Measurements from ENCODE around the gene RFPL3. TPM values are rescaled to one million over a fixed set of nuclear protein-coding genes. Genes with fewer than 3 reads are reported as not detected.
"Not testable (repeated sequence)": the region's sequence is repeated elsewhere in the genome, so short reads cannot be mapped to it uniquely, and the experiment has no call there.

The RFPL3 gene
- total RNA-seq, 1 experiment from 2014 or later = not detected

DNA sequence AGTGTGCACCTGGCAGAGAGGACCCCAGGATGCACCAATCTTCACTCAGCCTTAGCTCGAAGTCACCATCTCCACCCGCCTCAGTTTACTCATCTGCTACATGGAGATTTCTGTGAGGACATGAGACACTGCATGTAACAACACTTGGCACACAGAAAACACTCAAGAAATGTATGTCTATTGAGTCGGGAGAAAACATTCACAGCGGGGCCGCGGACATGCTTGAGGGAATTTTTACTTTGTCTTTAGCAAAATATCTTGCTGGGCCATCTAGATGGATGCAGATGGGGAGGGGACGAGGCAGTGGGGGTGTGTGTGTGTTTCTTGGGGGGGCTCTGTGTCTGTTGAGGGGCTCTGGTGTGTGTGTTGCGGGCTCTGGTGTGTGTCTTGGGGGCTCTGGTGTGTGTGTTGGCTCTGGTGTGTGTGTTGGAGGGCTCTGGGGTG, 28.4 kb upstream of the RFPL3 start:
- DNase-seq (ENCODE audit: low spot score) = no peak

DNA sequence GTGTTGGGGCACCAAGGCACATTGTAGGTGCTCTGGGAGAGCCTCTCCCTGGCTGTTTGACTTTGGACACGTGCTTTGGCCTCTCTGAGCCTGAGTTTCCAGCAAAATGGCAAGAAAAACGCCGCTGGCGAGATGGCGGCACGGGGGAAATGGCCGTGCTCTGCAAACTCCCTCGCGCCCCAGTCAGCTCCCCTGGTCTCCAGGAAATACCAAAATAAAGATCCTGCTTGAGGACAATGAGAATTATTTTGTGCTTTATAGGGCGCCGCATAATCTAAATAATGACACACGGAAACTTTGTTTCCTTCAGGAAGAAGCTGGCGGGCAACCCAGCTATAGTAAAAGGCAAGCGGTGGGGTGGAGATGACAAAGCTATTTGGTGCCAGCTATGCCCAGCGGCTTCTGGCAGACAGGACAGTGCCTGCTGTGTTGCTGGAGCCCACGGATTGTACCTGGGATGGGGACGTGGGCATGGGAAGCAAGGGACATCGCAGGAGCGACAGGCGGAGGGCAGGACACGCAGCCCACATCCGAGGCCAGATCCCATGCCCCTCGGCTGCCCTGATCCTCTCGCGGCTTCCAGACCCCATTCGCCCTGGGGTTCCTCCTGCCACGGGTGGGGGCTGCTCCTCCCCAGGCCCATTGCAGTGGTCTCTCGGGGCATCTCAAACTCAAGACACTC, 26.3 kb upstream of the RFPL3 start:
- DNase-seq (ENCODE audit: low spot score) = no peak

DNA sequence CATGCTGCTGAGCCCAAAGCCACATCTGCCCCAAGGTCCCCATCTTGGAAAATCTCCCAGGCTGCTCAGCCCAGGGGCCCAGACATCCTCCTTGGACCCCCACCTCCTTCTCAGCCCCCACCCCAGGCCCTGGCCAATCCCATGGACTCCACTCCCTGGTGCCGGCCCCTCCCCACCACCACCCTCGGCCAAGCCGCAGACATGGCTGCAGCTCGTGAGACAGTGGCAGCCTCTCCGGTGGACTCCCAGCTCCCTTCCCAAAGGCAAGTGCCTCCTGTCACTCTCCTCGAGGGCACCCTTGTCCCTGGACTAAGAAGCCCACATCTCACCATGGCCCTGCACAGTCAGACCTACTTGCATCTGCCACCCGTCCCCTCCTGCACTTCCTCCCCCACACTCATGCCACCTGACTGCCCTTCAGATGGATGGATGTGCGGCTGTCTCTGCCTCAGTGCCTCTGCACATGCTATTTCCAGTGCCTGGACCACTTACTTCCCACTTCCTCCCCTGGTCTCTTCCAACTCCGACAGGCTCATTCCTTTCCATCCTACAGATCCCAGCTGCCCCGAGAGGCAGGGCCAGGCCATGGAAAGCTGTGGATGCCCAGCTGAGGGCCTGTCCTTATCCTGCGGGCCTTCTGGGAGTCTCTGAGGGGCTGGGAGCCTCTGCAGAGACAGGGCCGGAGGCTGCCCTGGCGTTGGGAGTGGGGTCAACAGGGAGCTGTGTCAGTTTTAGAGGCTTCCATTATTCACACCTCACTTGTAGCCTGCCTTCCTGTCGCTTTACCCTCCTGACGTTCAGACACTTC, 25.5 kb upstream of the RFPL3 start:
- DNase-seq (ENCODE audit: low spot score) = no peak

DNA sequence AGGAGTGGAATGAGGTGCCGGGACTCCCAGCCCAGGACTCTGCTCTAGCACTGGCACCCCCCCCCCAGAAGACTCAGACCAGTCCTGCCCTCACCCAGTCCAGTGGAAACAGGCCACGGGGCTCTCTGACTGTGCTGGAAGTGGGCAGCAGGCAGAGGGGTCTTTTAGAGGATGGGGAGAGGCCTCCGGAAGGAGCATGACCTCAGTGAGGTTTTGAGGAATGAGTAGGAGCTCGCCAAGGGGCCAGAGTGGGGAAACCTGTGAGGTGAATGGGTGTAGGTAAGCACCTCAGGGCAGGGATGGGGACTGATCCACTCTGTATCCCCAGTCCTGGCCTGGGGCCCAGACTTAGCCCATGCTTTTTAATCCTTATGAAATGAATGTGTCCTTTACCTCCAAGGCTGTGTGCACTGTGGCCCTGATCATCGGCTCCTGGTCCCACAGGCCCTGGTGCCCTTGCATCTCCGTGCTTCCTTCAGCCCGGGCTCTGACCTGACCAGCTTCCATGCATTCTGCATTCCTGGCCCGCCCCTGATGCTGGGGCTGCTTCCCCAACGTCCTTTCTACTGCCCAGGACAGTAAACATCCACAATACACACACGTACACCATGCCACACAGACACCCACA, 24.4 kb upstream of the RFPL3 start:
- DNase-seq (ENCODE audit: low spot score) = no peak

DNA sequence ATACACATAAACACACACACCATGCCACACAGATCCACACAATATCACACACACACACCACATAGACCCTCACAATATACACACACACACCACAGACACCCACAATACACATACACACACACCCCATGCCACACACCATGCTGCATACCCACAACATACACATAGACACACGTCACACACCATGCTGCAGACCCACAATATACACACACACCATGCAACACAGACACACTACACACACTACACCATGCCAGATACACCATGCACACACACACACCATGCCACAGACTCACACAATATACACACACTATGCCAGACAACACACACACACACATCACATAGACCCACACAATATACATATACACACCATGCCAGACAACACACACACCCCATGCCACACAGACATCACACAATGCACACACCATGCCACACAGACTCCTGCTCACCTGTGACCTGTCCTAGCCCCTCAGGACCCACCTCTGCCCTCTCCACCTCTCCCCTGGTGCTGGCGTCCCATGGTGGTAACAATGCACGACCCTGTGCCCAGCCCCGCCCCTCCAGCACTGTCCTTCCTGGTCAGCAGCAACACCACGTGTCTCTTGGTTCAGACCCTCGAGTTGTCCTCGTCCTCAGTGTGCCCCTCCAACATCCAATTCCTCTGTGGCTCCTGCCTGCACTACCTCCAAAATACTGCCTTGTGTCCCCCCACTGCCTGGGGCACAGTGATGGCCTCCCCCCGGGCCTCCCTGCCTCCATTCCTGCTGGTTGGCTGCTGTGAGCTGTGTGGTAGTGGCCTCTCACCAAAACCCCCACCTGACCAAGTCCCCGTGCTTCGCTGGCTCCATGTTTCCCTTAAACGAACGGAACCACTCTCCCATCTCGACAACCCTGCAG, 23.7 kb upstream of the RFPL3 start:
- DNase-seq (ENCODE audit: low spot score) = no peak

DNA sequence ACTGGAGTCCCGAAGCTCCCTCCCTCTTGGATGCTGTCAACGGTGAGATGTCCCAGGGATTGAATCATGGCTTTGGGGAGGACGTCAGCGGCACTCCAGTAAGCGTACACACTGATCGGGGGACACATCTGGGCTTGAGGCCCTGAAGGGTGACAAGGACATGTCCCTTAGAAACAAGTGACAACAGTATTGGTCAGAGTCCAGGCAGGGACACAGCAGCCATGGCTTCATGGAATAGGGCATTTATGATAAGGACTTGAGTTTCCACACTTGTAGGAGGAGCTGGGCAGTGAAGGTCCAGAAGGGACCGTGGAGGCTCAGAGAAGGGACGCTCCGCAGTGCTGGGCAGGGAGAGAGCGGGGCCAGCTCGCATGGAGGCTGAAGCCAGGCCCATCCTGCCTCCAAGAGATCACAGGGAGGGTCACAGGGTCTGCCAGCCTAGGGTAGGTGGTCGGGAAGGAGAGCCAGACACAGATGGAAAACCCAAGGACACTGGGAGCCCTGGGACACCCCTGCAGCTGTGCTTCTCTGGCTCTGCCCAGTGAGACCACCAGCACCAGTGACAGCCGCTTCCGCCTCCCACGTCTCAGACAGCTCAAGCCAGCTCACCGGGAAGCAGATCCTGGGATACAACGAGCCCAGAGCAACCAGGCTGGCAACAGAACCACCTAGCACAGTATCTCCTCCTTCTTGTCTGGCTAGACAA, 22.9 kb upstream of the RFPL3 start:
- DNase-seq (ENCODE audit: low spot score) = no peak

DNA sequence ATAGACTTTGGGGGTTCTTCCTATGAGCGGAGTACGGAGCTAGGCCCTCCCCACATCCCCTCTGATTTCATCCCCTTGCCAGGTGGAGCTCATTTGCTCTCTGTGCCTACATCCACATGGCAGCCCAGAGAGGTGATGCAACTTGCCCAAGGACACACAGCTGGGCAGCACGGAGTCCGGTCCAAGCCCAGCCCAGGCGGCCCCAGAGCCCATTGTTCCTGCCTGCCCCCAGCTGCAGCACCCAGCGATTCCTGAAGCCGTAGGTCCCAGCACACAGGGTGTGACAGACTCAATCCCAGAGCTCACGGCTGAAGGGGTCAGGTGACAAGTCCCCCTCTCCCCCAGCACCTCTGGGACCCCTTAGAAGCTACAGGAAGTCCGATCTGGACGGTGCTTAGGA, 22.2 kb upstream of the RFPL3 start:
- DNase-seq (ENCODE audit: low spot score) = no peak

DNA sequence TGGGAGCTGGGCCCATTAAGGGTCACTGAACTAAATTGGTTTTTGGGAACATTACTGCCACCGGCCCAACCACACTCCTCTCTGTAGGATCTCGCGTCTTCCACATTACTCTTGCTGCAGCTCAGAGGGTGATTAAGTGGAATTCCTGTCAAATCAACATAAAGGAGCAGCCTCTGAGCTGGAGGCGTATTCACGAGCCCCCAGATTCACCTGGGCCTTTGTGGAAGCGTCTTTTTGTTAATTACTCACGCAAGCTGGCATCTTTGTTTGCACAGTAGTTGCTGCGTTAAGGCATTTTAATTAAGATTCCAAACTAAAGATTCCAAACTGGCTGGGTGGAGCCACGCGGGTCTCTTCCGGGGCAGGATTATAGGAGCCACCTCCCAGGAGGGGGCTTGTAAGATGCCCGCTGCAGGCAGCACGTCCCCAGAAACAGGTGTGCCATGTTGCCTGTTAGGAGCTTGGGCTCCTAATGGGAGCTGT, 21.5 kb upstream of the RFPL3 start:
- DNase-seq (ENCODE audit: low spot score) = no peak

DNA sequence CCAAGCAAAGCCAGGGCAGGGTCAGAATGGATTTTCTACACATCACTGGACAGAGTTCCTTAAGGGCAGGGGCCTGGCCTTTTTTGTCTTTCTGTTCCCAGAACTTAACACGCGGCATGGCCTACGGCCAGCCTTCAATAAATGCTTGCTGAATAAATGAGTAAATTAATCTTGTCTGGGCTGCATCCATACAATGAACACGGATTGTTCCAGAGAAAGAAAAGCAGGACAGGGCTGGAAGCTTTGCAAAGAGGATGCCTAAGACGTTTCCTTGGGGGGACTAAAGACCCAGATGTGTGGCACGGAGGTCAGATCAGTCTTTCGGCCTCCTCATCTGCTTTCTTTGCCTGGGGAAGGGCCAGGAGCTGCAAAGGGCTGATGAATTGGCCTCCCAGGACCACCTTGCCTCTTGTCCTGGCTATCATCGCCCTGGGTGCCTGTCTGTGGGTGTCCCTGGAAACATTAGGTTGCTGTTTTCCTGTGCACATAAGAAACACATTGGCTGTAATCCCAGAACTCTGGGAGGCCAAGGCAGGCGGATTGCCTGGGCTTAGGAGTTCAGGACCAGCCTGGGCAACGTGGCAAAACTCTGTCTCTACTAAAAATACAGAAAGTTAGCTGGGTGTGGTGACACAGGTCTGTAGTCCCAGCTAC, 20.8 kb upstream of the RFPL3 start:
- no peak for DNase-seq (ENCODE audit: low spot score)

DNA sequence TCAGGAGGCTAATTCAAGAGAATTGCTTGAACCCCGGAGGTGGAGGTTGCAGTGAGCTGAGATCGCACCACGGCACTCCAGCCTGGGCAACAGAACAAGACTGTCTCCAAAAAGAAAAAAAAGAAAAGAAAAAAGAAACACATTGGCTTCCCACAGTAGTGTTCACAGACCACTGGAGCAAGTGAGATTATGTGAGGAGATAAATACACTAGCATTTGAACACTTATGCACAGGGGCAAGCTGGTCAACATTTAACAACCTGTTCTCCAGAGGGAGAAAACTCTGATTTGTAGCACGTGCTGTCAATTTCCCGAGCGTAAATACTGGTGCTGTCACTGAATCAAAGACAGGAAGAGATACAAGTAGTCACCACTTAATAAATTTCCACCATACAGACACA, 20.2 kb upstream of the RFPL3 start:
- not testable (repeated sequence) for DNase-seq (ENCODE audit: low spot score)

DNA sequence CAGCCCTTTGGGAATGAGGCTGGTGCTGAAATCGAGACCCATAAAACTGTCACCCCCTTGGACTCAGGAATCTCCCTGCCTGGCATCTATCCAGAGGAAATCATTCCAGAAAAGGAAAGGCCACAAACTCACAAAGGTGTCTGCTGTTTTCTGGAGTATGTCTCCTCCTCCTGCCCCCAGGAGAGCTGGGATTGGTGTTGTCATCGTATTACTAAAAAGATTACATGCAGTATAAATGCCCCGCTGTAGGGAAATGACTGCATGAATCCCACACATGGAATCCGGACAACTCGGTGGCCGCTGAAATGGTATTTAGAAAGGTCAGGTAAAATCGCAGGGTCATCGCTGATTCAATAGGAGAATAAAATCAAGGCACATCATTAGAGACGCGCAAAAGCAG, 18.9 kb upstream of the RFPL3 start:
- DNase-seq (ENCODE audit: low spot score) = no peak

DNA sequence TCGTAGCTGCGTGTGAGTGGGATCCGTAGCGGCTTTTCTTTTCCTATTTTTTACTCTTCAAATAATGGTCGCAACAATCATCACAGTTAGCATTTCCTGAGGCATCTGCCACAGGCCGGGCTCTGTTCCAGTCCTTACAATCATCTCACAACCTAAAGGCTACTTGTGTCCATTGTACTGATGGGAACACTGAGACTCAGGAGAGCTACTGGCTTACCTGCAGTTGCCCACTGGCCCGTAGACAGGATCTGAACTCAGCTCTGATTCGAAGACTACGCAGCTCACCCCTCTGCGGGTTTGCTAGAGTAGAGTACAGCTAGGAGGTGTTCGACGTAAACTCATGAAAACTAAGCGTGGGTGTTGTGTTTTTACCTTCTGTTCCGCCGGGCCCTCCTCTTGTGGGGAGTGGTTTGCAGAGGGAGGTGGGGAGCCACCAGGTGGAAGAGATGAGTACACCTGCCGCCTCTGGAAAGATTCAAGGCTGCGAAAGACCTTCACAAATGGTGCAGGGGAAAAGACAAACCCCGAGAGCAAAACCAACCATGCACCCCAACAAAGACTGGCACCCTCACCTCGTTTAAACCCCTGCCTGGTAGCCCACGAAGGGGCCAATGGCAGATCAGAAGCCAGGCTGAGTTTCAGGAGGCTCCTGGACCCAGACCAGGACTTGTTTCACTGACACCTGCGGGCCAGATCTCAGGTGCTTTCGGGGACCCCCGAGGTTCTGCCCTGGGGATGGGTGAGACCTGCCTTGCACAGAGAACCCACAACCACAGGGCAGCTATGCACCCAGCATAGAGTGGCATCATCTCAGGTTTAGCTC, 18.3 kb upstream of the RFPL3 start:
- no peak for DNase-seq (ENCODE audit: low spot score)

DNA sequence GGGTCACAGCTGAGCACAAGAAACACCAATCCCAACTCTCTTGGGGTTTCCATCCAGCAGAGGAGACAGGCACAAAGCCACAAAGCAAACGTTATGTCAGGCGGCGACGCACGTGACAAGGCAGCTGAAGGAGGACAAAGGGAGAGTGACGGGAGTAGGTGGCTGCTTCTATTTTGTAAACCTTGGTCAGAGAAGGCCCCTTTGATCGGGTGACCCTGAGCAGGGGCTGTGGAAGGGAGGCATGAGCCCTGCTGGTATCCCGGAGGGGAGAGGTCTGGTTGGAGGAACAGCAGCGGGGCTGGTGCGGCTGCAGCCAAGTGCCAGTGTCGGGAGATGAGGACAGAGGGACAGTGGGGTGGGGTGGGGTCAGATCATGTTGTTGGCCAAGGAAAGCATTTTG, 17.3 kb upstream of the RFPL3 start:
- no peak for DNase-seq (ENCODE audit: low spot score)

DNA sequence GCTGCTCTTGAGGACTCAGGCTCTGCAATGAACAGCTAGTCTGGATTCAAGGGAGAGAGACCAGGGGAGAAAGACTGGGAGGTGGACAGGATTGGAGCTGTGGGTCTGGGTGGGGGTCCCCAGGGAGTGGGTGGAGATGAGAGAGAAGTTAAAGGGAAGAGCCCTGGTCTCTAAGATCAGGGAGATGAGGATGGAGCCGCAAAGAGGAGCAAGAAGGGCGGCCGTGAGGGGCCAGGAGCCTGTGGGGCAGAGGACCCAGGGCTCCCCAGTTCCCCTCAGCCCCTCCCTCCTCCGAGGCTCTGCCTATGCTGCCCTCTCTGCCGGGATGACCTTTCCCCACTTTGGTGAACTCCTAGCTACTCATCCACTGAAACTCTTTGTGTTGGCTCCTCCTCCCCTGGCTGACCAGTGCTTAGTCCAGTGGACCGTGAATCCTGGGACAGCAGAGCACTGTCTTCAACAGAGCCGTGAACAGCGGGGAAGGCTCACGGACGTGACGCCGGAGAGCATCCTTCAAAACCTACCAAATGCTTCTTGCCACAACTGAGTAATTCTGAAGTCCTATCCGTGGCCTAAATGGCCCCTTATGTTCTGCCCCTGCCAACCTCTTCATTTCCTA, 16.4 kb upstream of the RFPL3 start:
- DNase-seq (ENCODE audit: low spot score) = no peak

DNA sequence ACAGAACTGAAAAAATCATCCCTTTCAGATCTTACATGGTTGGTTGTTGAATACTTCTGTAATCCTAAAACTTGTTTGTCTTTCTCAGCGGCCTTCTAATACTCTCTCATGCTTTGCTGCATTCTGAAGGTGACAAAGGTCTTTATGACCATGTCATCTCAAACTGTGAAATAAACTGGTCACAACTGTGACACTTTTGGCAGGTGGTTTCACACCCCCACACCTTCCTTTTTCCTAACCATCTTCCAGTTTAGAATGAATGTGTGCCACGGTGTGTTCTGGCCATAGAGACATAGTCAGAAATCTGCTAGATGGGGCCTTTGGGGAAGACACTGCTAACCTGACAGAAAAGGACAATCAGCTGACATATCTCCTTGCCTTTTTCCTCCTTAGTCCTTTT, 14.7 kb upstream of the RFPL3 start:
- DNase-seq (ENCODE audit: low spot score) = no peak

DNA sequence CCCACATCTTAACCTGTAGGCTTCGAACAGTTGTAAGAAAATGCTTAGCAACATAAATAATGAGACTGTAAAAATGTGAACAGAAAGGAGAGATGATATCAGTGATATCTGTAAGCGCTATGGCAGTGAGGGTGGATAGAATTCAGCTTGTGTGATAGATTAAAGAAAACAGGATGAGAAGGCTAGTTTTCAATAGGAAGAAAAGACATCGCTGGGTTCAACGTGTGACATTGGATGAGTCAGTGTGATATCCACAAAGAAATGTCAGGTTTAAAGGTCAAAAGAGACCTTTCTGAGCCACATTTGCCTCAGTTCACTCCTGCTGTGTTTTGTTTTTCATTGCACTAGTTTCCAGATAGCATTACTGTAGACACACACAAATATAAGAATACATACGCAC, 13.7 kb upstream of the RFPL3 start:
- no peak for DNase-seq (ENCODE audit: low spot score)

DNA sequence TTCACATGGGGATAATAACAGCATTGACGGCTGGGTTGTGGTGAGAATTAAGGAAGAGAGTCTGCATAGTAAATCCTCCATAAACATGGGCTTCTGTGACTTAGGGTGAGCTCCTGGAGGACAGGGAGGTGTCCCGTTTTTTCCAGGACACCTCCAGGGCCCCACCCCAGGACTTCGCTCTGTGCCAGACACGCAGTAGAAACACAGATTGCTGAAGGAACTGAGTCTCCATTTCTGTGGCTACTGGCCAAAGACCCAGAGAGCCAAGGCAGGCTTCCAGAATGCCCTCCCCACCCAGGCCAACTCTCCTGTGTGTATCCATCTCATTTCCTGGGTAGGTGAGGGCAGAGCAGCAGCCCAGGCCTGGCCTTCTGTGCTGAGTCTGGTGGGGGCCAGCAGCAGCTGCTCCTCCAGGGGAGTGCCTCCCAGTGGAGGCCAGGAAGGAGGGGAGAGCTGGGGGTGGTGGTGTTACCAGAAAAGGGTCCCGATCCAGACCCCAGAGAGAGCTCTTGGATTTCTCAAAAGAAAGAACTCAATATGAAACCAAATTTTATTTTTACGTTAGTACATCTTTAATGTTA, 9.5 kb upstream of the RFPL3 start:
- no peak for DNase-seq (ENCODE audit: low spot score)

DNA sequence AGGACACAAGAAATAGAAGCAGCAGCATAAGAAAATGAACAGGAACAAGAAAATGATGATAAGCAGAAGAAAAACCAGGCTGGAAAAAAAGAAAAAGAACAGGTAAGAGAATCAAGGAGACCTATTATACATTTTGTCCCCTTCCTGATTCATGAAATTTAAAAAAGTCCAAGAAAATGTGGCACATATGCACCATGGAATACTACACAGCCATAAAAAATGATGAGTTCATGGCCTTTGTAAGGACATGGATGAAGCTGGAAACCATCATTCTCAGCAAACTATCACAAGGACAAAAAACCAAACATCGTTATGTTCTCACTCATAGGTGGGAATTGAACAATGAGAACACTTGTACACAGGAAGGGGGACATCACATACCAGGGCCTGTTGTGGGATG, 5.8 kb upstream of the RFPL3 start:
- DNase-seq (ENCODE audit: low spot score) = not testable (repeated sequence)

DNA sequence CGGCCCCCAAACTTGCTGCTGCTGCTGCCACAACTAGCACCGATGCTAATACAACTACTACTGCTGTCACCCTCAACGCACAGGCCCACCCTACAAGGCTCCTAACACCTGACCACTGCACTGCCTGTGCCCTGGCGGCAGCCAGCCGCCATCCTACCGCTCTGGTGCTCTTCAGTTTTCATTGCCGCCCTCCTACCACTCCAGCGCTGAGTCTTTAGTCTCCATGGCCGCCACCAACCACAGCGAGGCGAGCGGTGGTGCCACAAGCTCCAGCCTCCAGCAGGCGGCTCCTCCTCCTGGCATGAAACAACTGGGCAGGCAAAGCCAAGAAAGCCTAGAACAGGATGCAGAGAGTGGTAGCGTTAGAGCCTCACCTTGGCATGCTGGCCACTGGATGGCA, 5.0 kb upstream of the RFPL3 start:
- DNase-seq (ENCODE audit: low spot score) = no peak

All from A172 (cell line).